HL-60 (cell line): ENCODE measurements around the gene STAMBPL1.

ENCODE experiments used
- DNase-seq, 2 experiments: peaks; one replicate each; pipeline ENCODE4 v3.0.0-alpha.2; 2010 to 2020; ENCODE audit warnings: low read depth in 1 of 2, low spot score in 1 of 2
- H3K27ac ChIP-seq: fragments of 250-450 bp; sonication (Bioruptor Pico); replicated peaks from 2 replicates; pipeline ENCODE4 v1.5.1; 2020; ENCODE audit warnings: mild to moderate bottlenecking, moderate library complexity
- H3K27me3 ChIP-seq: fragments of 250-450 bp; sonication (Bioruptor Pico); 2 replicates; pipeline ENCODE4 v1.5.1; 2021; ENCODE audit warnings: mild to moderate bottlenecking, moderate library complexity; ENCODE audit not compliant: insufficient read depth, poor library complexity, severe bottlenecking
- H3K4me3 ChIP-seq: replicated peaks from 2 replicates; pipeline ENCODE4 v1.5.1; 2011; ENCODE audit warnings: mild to moderate bottlenecking, control low read depth, low read length; ENCODE audit not compliant: insufficient read depth
- GABPA ChIP-seq: IDR thresholded peaks from 2 replicates; pipeline ENCODE4 v1.6.1; 2012; ENCODE audit warnings: low read depth
- POLR2AphosphoS5 ChIP-seq: IDR thresholded peaks from 2 replicates; pipeline ENCODE4 v1.6.1; 2012; ENCODE audit warnings: low read depth
- REST ChIP-seq: IDR thresholded peaks from 2 replicates; pipeline ENCODE4 v1.6.1; 2012; ENCODE audit warnings: low read depth; ENCODE audit not compliant: insufficient replicate concordance
- SPI1 ChIP-seq: IDR thresholded peaks from 2 replicates; pipeline ENCODE4 v1.6.1; 2012; ENCODE audit warnings: low read depth, mild to moderate bottlenecking, borderline replicate concordance
- TF ChIP-seq, protein P1 (sequence below): IDR thresholded peaks from one replicate; pipeline ENCODE4 v1.5.1; 2011; ENCODE audit warnings: low read length, control low read depth, inconsistent platforms; ENCODE audit not compliant: insufficient read depth

Gene STAMBPL1

GRCh38 chr10:88899886-88900285, 19.8 kb downstream of the STAMBPL1 start:
- Histone ChIP-seq H3K27ac (no peak overlapping the region), H3K4me3 (no peak overlapping the region), H3K27me3 (no peaks in the 10 kb centered on the region)
- no peak for DNase-seq
- TF ChIP-seq, protein P1, sequence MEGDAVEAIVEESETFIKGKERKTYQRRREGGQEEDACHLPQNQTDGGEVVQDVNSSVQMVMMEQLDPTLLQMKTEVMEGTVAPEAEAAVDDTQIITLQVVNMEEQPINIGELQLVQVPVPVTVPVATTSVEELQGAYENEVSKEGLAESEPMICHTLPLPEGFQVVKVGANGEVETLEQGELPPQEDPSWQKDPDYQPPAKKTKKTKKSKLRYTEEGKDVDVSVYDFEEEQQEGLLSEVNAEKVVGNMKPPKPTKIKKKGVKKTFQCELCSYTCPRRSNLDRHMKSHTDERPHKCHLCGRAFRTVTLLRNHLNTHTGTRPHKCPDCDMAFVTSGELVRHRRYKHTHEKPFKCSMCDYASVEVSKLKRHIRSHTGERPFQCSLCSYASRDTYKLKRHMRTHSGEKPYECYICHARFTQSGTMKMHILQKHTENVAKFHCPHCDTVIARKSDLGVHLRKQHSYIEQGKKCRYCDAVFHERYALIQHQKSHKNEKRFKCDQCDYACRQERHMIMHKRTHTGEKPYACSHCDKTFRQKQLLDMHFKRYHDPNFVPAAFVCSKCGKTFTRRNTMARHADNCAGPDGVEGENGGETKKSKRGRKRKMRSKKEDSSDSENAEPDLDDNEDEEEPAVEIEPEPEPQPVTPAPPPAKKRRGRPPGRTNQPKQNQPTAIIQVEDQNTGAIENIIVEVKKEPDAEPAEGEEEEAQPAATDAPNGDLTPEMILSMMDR = no peak
- TF ChIP-seq GABPA = no peak

DNA sequence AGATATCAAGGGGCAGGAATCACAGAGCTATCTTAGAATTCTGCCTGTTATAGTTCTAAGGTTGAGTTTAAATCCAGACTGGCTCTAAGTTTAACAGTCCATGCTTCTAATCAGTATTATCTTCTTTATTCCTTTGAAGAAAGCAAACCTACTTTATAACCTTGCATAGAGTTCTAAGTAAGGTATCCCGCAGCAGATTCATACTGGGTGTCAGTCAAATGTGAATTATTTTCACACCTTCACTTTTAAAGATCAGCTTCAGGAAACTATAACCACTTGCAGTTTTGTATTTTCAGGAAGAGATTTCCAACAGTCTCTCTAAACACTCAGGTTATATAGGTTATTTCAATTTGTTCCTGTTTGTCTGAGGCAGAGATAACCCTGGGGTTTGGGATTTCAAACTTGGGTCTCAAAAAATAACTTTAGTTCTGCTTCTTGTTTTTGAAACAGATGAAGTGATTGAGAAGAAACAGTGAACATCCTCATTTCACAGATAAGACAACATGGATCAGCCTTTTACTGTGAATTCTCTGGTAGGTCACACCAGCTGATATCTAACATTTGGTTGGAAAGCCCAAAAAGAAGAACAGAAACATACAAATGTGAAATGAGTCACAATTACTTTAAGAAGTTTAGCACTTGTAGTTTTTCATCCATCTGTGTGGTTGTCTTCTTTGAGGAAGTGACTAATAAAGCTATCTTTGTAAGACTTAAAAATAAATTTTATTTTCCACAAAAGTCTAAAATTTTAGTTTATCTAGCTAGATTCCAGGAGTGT, 21.4 kb downstream of the STAMBPL1 start:
- no peak for TF ChIP-seq REST
- TF ChIP-seq, protein P1 = no peak
- no peak for TF ChIP-seq GABPA
- TF ChIP-seq POLR2AphosphoS5 = no peak
- TF ChIP-seq SPI1 = no peak
- 0 out of 2 replicates have a peak overlapping the region, but pooled peaks have one; percentile 9 for H3K27ac ChIP-seq
- peak in 1 of 2 experiments; percentile 24 for DNase-seq
- H3K4me3 ChIP-seq = no peak overlapping the region
- H3K27me3 ChIP-seq = no peaks in the 10 kb centered on the region

DNA sequence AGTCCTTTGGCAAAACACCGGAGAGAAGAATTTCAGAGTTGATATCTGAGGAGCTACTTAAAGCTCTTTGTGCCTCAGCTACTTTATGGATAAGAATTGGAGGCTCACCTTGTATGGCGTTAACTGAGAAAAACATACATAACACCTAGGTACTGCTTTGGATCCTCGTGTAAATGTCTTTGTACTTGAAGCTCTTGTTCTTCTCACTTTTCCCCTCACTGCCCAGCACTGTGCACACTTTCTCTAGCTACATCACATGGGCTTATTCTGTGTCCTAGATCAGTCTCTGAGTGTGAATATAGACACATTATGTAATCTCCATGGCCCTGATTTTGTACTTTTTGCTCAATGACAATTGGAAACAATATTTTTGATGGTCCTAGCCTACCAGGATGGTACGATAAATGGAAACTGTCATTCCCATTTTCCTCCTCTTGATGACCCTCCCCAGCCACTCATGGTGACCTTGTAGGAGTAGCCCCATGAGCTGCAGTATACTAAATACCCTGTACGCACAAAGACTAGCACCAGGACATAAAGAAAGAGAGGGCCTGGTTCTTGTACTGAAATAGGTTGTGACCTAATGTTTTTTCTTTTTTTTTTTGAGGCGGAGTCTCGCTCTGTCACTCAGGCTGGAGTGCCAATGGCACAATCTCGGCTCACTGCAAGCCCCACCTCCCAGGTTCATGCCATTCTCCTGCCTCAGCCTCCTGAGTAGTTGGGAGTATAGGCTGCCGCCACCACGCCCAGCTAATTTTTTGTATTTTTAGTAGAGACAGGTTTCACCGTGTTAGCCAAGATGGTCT, 22.1 kb downstream of the STAMBPL1 start:
- Histone ChIP-seq H3K4me3 (no peak overlapping the region), H3K27ac (no peak overlapping the region), H3K27me3 (no peaks in the 10 kb centered on the region)
- no peak for DNase-seq
- TF ChIP-seq SPI1 (no peak), POLR2AphosphoS5 (no peak), GABPA (no peak), REST (no peak)
- TF ChIP-seq, protein P1 = no peak
